Activated CD4-positive, alpha-beta T cell treated with anti-CD3 and anti-CD28 coated beads for 24 hours (primary cell): ENCODE data around the gene GP1BB.
"Not testable (repeated sequence)": the region's sequence is repeated elsewhere in the genome, so short reads cannot be mapped to it uniquely, and the experiment has no call there.

ENCODE experiments used
- DNase-seq, 2 donors: peaks; one replicate each; pipeline ENCODE4 v3.0.0-alpha.2; 2020; ENCODE audit warnings: low read depth in 2 of 2

GP1BB gene

GRCh38 chr22:19723232-19723982 is at the start of gene GP1BB:
Gene GP1BB (plus strand): TSS chr22:19723539. CDS start chr22:19723570, 31 bp downstream.
- no peak for DNase-seq

GRCh38 chr22:19673660-19674059 is 49.7 kb upstream of the GP1BB start:
- DNase-seq: no peak

- DNase-seq: no peak
Observed at GRCh38 chr22:19674129-19674928, 49.0 kb upstream of the GP1BB start.

GRCh38 chr22:19674929-19675253 is 48.4 kb upstream of the GP1BB start:
- DNase-seq: no peak

- no peak for DNase-seq
Observed at GRCh38 chr22:19675428-19675827, 47.9 kb upstream of the GP1BB start.

- not testable (repeated sequence) for DNase-seq
Observed at GRCh38 chr22:19676437-19676836, 46.9 kb upstream of the GP1BB start.

- no peak for DNase-seq
Observed at GRCh38 chr22:19678949-19679521, 44.3 kb upstream of the GP1BB start.

GRCh38 chr22:19679522-19680101 is 43.7 kb upstream of the GP1BB start:
- peak; percentile 9 to 29 for DNase-seq

- DNase-seq: no peak
Observed at GRCh38 chr22:19680287-19680881, 43.0 kb upstream of the GP1BB start.

- DNase-seq: no peak
Observed at GRCh38 chr22:19680911-19681862, 42.2 kb upstream of the GP1BB start.

GRCh38 chr22:19681863-19682245 is 41.5 kb upstream of the GP1BB start:
- DNase-seq: no peak

GRCh38 chr22:19686946-19687345 is 36.4 kb upstream of the GP1BB start:
- DNase-seq: no peak

- no peak for DNase-seq
Observed at GRCh38 chr22:19687561-19688300, 35.6 kb upstream of the GP1BB start.

- no peak for DNase-seq
Observed at GRCh38 chr22:19688301-19689290, 34.7 kb upstream of the GP1BB start.

GRCh38 chr22:19689408-19689807 is 33.9 kb upstream of the GP1BB start:
- DNase-seq: no peak

- no peak for DNase-seq
Observed at GRCh38 chr22:19691007-19691720, 32.2 kb upstream of the GP1BB start.

GRCh38 chr22:19691721-19692341 is 31.5 kb upstream of the GP1BB start:
- no peak for DNase-seq

- DNase-seq: no peak
Observed at GRCh38 chr22:19693581-19693980, 29.8 kb upstream of the GP1BB start.
